Skeletal muscle tissue (tissue), 4 donors: Measurements from ENCODE around the gene ASPDH. TPM values are rescaled to one million over a fixed set of nuclear protein-coding genes. Genes with fewer than 3 reads are reported as not detected.

ENCODE experiments used
- H3K27ac ChIP-seq: one replicate; pipeline ENCODE4 v1.7.0; 2013; ENCODE audit warnings: mild to moderate bottlenecking, low read depth, low read length, inconsistent platforms
- H3K27me3 ChIP-seq, 3 donors: one replicate each; pipeline ENCODE4 v1.7.0; 2013; ENCODE audit warnings: low read length in 3 of 3; ENCODE audit not compliant: control insufficient read depth in 3 of 3, insufficient read depth in 3 of 3
- H3K36me3 ChIP-seq, 3 donors: one replicate each; pipeline ENCODE4 v1.7.0; 2013; ENCODE audit warnings: low read length in 3 of 3; ENCODE audit not compliant: control insufficient read depth in 3 of 3, insufficient read depth in 3 of 3
- H3K4me1 ChIP-seq, 3 donors: one replicate each; pipeline ENCODE4 v1.7.0; 2013; ENCODE audit warnings: low read length in 3 of 3, mild to moderate bottlenecking in 3 of 3; ENCODE audit not compliant: control insufficient read depth in 3 of 3, insufficient read depth in 3 of 3
- H3K4me3 ChIP-seq, 3 donors: one replicate each; pipeline ENCODE4 v1.7.0; 2013; ENCODE audit warnings: low read length in 3 of 3
- H3K9ac ChIP-seq, 3 donors: one replicate each; pipeline ENCODE4 v1.7.0; 2013; ENCODE audit warnings: low read length in 3 of 3, mild to moderate bottlenecking in 3 of 3, moderate library complexity in 2 of 3, low read depth in 1 of 3
- H3K9me3 ChIP-seq, 3 donors: one replicate each; pipeline ENCODE4 v1.7.0; 2013; ENCODE audit warnings: low read length in 3 of 3; ENCODE audit not compliant: control insufficient read depth in 3 of 3
- total RNA-seq: library from RNA; depleted of rRNA; stranded (reverse); fragments of >200 nt; gene quantifications from one replicate; pipeline ENCODE4 v1.2.3, GENCODE V29; 2014
- donor health status: Osteomylitis.

ASPDH gene
- total RNA-seq, 1 donor from 2014 or later = not detected

DNA sequence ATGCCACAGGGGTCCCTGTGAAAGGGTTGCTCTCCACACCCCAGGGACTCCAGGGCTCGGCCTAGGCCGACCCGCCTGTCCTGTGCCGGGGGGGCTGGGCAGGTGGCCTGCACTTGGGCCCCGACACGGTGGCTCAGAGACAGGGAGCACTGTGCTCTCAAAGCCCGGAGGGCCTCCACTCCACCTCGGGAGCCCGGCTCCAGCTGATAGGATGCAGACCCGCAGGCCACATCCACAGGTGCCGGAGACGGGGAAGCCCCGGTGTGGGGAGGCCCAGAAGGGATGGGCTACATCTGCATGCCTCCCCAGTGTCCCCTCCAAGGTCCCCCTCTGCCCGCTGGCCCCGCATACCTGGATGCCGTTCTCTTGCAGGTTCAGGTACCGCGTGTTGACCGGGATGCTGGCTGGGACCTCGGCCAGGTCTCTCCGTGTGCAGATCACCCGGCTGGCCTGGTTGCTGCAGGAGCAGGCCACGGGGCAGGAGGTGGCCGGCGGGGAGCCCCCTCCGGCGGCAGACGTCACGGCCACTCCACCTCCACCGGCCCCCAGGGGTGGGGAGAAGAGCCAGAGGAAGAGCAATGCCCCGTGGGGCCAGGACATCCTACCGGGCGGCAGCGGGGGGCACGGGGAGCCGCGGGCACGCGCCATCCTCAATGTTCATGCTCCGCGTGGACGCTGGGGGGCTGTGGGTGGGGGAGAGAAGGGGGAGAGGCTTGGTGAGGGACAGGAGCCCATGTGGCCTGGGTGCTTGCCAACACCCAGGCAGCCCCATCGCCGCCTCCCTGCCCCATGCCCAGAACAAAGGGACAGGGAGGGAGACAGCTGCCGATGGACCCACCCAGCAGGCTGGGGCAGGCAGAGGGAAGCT, 34.7 kb upstream of the ASPDH start:
- H3K9ac ChIP-seq = no peak overlapping the region
- H3K4me3 ChIP-seq = no peak overlapping the region
- peaks cover 31 to 57% (median 41%) of the 10 kb centered on the region in 3 donors for H3K27me3 ChIP-seq
- no peaks in the 10 kb centered on the region for H3K36me3 ChIP-seq
- H3K27ac ChIP-seq = no peak overlapping the region
- H3K9me3 ChIP-seq = no peaks in the 10 kb centered on the region
- peaks cover 0 to 4% (median 0%) of the 10 kb centered on the region in 3 donors for H3K4me1 ChIP-seq

DNA sequence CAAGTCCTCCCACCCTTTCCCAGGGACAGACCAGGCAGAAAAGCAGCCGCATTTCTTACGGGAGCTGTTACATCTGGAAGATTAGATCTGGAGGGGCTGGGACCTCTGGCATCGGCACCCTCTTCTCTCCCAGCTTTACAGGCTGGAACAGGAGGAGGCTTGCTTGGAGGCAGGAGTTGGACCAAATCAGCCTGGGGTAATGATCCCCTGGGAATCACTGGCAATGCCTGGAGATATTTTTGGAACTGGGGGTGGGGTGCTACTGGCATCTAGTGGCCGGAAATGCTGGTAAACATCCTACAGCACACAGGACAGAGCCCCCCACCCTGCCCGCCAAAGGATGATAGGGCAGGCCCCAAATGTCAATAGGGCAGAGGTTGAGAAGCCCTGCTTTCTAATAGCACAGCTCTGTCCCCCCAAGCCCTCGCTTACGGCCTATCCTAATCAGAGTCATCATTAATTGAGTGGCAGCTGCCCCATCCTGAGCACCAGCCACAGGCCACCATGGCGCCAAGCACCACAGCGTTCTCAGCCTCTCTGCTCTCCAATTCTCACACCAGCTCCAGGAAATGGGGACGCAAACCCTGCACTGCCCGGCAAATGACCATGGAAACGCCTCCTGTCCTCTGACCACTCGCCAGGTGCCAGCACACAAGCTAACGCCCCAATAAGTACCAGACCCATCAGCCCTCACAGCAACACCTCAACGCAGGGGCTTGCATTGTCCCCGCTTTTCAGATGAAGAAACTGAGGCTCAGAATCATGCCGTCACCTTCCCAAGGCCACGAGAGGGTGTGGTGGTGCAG, 33.9 kb upstream of the ASPDH start:
- peaks cover 0 to 4% (median 0%) of the 10 kb centered on the region in 3 donors for H3K4me1 ChIP-seq
- H3K27ac ChIP-seq = no peak overlapping the region
- no peaks in the 10 kb centered on the region for H3K36me3 ChIP-seq
- H3K9ac ChIP-seq = no peak overlapping the region
- H3K4me3 ChIP-seq = no peak overlapping the region
- peaks cover 23 to 48% (median 33%) of the 10 kb centered on the region in 3 donors for H3K27me3 ChIP-seq
- H3K9me3 ChIP-seq = no peaks in the 10 kb centered on the region

DNA sequence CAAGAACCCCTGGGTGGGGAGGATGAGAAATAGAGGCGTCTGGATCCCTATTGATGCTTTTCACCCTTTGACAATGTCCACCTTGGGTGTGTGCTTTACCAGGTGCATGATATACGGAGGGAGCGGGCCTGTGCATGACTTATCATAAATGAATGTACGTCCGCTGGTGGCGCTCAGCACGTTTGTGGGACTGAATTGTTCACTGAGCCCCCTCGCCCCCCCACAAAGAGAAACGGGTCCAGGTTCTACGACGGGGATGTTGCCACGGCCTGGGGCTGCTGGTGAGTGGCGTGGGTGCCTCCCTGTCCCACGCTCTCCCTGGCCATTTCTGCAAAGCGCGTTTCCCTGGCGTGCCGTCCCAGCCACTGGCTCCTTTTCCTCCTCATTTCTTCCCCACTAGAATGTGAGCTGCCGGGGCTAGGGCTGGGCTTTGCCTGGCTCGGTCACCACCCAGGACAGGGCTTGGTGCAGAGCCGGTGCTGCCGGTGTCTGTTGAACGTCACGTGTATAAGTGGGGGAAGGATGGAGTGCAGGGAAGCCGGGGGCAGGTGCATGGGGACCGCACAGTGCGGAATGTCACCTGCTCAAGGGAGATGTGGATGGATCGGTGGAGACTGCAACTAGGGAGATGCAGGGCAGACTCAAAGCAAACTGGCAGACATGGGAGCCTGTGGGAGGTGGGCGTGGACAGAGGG, 33.0 kb upstream of the ASPDH start:
- no peak overlapping the region for H3K4me3 ChIP-seq
- no peaks in the 10 kb centered on the region for H3K36me3 ChIP-seq
- peaks cover 15 to 44% (median 29%) of the 10 kb centered on the region in 3 donors for H3K27me3 ChIP-seq
- no peak overlapping the region for H3K9ac ChIP-seq
- no peak overlapping the region for H3K27ac ChIP-seq
- peaks cover 0 to 4% (median 0%) of the 10 kb centered on the region in 3 donors for H3K4me1 ChIP-seq
- H3K9me3 ChIP-seq = no peaks in the 10 kb centered on the region

DNA sequence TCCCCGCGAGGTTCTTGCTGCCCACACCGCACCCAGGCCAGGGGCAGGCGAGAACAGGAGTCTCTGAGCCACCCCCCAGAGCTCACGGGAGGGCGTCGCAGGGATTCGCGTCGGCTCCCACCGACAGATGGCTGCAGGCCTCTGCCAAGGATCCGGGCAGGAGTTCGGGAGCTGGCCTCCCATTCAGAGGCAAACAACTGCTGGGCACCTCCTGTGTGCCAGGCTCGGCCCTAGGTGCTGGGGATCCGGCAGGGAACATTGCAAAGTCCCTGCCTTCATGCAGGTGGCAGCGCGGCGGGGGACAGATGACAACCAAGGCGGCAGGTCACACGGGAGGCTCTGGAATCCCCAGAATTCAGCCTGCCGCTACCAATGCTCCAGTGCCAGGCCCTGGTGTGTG, 29.2 kb upstream of the ASPDH start:
- H3K9me3 ChIP-seq = no peaks in the 10 kb centered on the region
- H3K27me3 ChIP-seq = peaks cover 0 to 22% (median 7%) of the 10 kb centered on the region in 3 donors
- H3K27ac ChIP-seq = no peak overlapping the region
- no peak overlapping the region for H3K9ac ChIP-seq
- no peaks in the 10 kb centered on the region for H3K36me3 ChIP-seq
- H3K4me3 ChIP-seq = no peak overlapping the region
- H3K4me1 ChIP-seq = peaks cover 0 to 4% (median 0%) of the 10 kb centered on the region in 3 donors

GRCh38 chr19:50537769-50538230, 24.1 kb upstream of the ASPDH start:
- Histone ChIP-seq H3K4me1 (peaks cover 0 to 5% (median 3%) of the 10 kb centered on the region in 3 donors), H3K36me3 (no peaks in the 10 kb centered on the region), H3K9me3 (peaks cover under 1 to 6% (median 1%) of the 10 kb centered on the region in 3 donors), H3K27ac (no peak overlapping the region), H3K4me3 (no peak overlapping the region), H3K27me3 (peaks cover 0 to 19% (median 6%) of the 10 kb centered on the region in 3 donors), H3K9ac (peak overlapping the region in 1 of 3 donors; percentile 32)

DNA sequence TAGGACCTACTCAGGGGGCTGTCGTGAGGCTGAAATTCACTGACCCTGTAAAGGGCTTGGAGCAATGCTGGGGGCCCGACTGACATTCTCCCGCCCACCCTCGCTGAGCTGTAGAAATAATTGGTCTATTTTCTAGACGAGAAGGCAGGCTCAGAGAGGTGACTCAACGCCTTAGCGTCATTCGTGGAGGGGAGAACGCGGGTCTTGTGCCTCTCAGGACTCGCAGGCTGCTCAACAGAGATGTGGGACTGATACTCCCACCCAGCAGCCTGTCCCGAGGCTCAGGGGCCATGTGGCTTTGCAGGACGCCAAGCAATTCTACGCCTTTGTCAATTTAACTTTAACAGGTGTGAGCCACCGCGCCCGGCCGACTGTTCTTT, 23.6 kb upstream of the ASPDH start:
- H3K4me3 ChIP-seq = no peak overlapping the region
- H3K27me3 ChIP-seq = peaks cover 4 to 19% (median 11%) of the 10 kb centered on the region in 3 donors
- H3K9me3 ChIP-seq = peaks cover 2 to 9% (median 3%) of the 10 kb centered on the region in 3 donors
- peaks cover 0 to 5% (median 3%) of the 10 kb centered on the region in 3 donors for H3K4me1 ChIP-seq
- peak overlapping the region in 1 of 3 donors; percentile 32 for H3K9ac ChIP-seq
- no peak overlapping the region for H3K27ac ChIP-seq
- H3K36me3 ChIP-seq = no peaks in the 10 kb centered on the region

GRCh38 chr19:50536662-50537305, 23.1 kb upstream of the ASPDH start:
- Histone ChIP-seq H3K4me3 (no peak overlapping the region), H3K9me3 (peaks cover 2 to 9% (median 3%) of the 10 kb centered on the region in 3 donors), H3K27me3 (peaks cover 6 to 19% (median 13%) of the 10 kb centered on the region in 3 donors), H3K9ac (no peak overlapping the region), H3K4me1 (peaks cover 0 to 5% (median 3%) of the 10 kb centered on the region in 3 donors), H3K36me3 (no peaks in the 10 kb centered on the region), H3K27ac (no peak overlapping the region)

DNA sequence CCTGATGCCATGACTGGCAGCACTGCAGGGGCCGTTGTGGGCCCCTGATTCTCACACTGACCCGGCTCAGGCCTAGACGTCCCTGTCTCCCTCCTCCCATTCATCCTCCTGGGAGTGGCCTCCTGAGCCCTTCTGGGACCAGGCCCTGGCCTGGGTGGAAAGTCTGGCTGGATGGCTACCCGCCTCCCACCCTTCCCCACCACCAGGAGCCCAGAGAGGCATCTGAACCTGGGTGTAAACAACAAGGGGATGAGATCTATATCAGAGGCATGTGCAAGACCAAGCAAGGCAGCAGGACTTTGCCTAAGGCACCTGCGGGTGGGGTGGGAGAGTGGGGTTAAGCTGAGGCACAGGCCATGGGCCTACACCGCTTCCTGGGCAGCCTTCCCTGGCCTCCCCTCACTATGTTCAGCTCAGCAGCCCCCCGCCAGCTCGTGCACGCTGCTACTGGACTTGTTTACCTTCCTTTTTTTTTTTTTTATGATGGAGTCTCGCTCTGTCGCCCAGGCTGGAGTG, 22.0 kb upstream of the ASPDH start:
- H3K27me3 ChIP-seq = peaks cover 11 to 25% (median 16%) of the 10 kb centered on the region in 3 donors
- H3K36me3 ChIP-seq = no peaks in the 10 kb centered on the region
- H3K4me3 ChIP-seq = no peak overlapping the region
- H3K27ac ChIP-seq = no peak overlapping the region
- H3K4me1 ChIP-seq = peaks cover 0 to 5% (median 3%) of the 10 kb centered on the region in 3 donors
- no peak overlapping the region for H3K9ac ChIP-seq
- peaks cover 2 to 9% (median 3%) of the 10 kb centered on the region in 3 donors for H3K9me3 ChIP-seq

GRCh38 chr19:50534478-50534877, 20.8 kb upstream of the ASPDH start:
- no peak overlapping the region for H3K9ac ChIP-seq
- H3K4me3 ChIP-seq = no peak overlapping the region
- H3K4me1 ChIP-seq = peaks cover 0 to 5% (median 3%) of the 10 kb centered on the region in 3 donors
- no peak overlapping the region for H3K27ac ChIP-seq
- H3K9me3 ChIP-seq = peaks cover 2 to 9% (median 3%) of the 10 kb centered on the region in 3 donors
- H3K36me3 ChIP-seq = no peaks in the 10 kb centered on the region
- H3K27me3 ChIP-seq = peaks cover 16 to 33% (median 21%) of the 10 kb centered on the region in 3 donors
